Neutrophil (primary cell): ENCODE results near the gene CMTM2.

ENCODE experiments used
- H3K27ac ChIP-seq: fragments of 200-600 bp; sonication (generic); 2 replicates; pipeline ENCODE4 v1.5.1; 2016; ENCODE audit warnings: mild to moderate bottlenecking, moderate library complexity
- H3K27me3 ChIP-seq: fragments of 200-600 bp; sonication (generic); 2 replicates; pipeline ENCODE4 v1.6.0; 2016; ENCODE audit warnings: mild to moderate bottlenecking
- H3K36me3 ChIP-seq: fragments of 200-600 bp; sonication (generic); 2 replicates; pipeline ENCODE4 v1.5.1; 2017
- H3K4me1 ChIP-seq, 2 experiments: fragments of 200-600 bp in 1 of 2; sonication (generic) in 1 of 2; 1 replicate in 1 of 2; 2 replicates in 1 of 2; pipeline versions ENCODE4 v1.5.1 to v1.6.1; 2013 to 2016; ENCODE audit warnings: low read depth in 1 of 2, low read length in 1 of 2, mild to moderate bottlenecking in 1 of 2, moderate library complexity in 1 of 2; ENCODE audit not compliant: control insufficient read depth in 1 of 2, insufficient read depth in 1 of 2
- H3K4me3 ChIP-seq, 2 experiments: fragments of 200-600 bp in 1 of 2; sonication (generic) in 1 of 2; 1 replicate in 1 of 2; 2 replicates in 1 of 2; pipeline ENCODE4 v1.5.1; 2013 to 2016; ENCODE audit warnings: low read depth in 1 of 2, low read length in 1 of 2, mild to moderate bottlenecking in 1 of 2, moderate library complexity in 1 of 2
- H3K9me3 ChIP-seq: fragments of 200-600 bp; sonication (generic); 2 replicates; pipeline ENCODE4 v1.5.1; 2016
- TF ChIP-seq, protein P1 (sequence below): fragments of 200-600 bp; sonication (generic); IDR thresholded peaks from 2 replicates; pipeline ENCODE4 v1.5.1; 2016; ENCODE audit warnings: antibody characterized with exemption

The CMTM2 gene

DNA sequence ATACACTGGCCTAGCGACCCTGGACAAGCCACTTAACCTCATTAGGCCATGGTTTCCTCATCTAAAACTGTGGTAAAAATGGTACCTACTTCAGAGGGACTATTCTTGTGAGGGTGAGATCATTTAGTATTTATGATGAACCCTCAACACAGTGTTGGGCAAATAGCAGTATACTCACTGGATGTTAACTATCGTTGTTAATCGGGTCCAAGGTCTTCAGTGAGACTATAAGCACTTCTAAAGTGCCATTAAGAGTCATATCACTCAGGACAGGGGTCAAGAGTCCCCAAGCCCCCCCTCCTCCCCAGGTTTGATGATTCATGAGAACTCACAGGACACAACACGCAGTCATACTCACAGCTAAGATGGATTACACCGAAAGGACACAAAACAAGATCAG, 40.4 kb upstream of the CMTM2 start:
- Histone ChIP-seq H3K27ac (peak overlapping the region; percentile 74), H3K27me3 (no peaks in the 10 kb centered on the region), H3K36me3 (peaks cover 7% of the 10 kb centered on the region), H3K4me3 (no peak overlapping the region), H3K9me3 (no peaks in the 10 kb centered on the region), H3K4me1 (peaks cover 23 to 28% of the 10 kb centered on the region in 2 experiments)
- TF ChIP-seq, protein P1, sequence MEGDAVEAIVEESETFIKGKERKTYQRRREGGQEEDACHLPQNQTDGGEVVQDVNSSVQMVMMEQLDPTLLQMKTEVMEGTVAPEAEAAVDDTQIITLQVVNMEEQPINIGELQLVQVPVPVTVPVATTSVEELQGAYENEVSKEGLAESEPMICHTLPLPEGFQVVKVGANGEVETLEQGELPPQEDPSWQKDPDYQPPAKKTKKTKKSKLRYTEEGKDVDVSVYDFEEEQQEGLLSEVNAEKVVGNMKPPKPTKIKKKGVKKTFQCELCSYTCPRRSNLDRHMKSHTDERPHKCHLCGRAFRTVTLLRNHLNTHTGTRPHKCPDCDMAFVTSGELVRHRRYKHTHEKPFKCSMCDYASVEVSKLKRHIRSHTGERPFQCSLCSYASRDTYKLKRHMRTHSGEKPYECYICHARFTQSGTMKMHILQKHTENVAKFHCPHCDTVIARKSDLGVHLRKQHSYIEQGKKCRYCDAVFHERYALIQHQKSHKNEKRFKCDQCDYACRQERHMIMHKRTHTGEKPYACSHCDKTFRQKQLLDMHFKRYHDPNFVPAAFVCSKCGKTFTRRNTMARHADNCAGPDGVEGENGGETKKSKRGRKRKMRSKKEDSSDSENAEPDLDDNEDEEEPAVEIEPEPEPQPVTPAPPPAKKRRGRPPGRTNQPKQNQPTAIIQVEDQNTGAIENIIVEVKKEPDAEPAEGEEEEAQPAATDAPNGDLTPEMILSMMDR: no peak

DNA sequence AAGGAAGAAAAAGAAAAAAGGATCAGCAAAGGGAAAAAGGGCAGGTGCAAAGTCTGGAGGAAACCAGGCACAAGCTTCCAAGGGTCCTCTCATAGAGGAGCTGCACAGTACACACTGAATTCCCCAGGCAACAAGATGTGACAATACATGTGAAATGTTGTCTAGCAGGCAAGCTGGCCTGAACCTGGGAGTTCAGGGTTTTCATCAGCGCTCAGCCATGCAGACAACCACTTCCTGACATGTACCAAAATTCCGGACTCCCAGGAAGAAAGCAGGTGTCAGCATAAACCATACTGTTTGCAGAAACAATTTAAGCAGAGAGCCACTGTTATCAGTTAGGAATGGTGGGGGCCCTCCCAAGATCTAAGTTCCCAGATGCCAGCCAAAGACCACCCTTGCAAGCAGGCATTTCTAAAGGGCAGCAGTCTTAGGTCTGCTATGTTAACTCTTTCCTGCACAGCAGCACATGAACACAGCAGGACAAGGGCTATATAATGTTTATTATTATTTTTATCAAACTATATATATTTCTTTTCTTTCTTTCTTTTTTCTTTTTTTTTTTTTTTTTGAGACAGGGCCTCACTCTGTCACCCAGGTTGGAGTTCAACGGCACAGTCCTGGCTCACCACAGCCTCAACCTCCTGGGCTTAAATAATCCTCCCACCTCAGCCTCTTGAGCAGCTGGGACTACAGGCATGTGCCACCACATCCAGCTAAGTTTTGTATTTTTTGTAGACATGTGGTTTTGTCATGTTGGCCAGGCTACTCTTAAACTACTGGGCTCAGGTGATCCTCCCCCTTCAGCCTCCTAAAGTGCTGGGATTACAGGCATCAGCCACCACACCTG, 39.4 kb upstream of the CMTM2 start:
- TF ChIP-seq, protein P1: no peak
- Histone ChIP-seq H3K36me3 (peaks cover 7% of the 10 kb centered on the region), H3K9me3 (no peaks in the 10 kb centered on the region), H3K4me3 (no peak overlapping the region), H3K27me3 (no peaks in the 10 kb centered on the region), H3K27ac (peak overlapping the region; percentile 74), H3K4me1 (peaks cover 31 to 37% of the 10 kb centered on the region in 2 experiments)

DNA sequence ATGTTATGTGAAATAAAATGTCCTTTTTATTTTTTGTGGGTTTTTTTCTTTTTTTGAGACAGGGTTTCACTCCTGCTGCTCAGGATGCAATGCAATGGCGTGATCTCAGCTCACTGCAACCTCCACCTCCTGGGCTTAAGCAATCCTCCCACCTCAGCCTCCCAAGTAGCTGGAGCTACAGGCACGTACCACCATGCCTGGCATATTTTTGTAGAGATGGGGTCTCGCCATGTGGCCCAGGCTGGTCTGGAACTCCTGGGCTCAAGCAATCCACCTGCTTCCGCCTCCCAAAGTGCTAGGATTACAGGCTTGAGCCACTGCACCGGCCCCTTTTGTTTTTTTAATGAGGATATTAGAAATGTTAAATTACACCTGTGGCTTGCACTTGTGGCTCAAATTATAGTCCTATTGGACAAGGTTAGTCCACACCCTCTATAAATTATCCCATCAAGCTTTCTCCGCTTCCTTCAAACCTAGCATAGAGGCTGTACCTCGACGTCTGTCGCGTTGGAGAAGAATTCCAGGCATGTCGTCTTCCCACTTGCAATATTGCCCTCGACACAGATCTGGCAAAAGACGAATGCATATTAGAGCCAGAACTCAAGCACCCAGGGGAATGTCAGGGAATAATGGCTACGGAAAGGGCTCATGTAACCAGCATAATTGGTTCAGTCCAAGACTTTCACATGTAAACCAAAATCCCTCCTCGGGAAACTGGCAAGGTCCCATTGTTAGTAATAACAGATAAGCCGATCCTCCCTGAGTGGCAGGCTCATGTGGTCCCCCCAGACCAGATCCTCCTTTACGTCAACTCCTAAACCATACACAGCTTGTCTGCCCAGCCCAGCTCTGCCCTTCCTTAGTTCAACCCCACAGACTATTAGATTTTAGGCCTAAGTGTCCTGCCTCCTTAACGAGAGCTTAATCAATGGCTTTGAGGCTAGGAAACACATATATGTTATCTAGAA, 37.6 kb upstream of the CMTM2 start:
- Histone ChIP-seq H3K4me1 (peaks cover 31 to 37% of the 10 kb centered on the region in 2 experiments), H3K27ac (no peak overlapping the region), H3K27me3 (no peaks in the 10 kb centered on the region), H3K4me3 (no peak overlapping the region), H3K36me3 (peaks cover 7% of the 10 kb centered on the region), H3K9me3 (no peaks in the 10 kb centered on the region)
- TF ChIP-seq, protein P1: no peak

DNA sequence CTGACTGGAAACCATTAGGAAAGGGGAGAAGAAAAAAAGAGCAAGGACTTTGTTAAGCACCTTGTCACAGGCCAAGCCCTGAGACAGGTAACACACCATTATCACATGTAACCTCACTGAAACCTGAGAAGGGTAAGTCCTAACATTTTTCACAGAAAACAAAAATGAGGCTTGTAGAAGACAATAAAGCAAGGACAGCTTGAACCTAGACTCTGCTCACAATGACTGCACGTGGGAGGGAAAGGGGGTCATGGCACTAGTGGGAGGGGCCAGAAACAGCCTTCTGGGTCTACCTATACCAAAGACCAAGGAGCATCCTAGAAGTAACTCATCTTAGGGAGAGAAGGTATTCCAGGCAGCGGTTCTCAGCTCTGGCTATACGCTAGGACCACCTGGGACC, 36.9 kb upstream of the CMTM2 start:
- H3K27ac ChIP-seq: no peak overlapping the region
- no peaks in the 10 kb centered on the region for H3K27me3 ChIP-seq
- H3K36me3 ChIP-seq: peaks cover 2% of the 10 kb centered on the region
- H3K4me1 ChIP-seq: peaks cover 32 to 44% of the 10 kb centered on the region in 2 experiments
- H3K4me3 ChIP-seq: no peak overlapping the region
- H3K9me3 ChIP-seq: no peaks in the 10 kb centered on the region
- TF ChIP-seq, protein P1: no peak

DNA sequence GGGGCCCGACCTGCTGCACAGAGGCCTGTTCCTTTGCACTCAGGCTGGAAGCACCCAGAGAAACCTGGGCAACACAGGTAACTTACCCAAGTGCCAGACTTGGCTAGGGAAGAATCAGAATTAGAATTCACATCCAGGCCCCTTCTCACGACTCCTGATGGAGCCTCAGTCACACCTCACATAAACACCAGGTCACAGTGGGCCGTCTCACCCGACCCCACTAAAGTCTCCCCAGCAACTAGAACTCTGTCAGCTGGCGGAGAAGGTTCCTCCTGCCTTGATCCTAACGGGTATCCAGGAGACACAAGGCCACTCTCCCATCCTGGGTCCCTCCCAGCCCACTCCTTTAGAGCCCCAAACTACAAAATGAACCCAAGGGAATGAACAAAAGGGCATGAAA, 35.7 kb upstream of the CMTM2 start:
- TF ChIP-seq, protein P1: no peak
- Histone ChIP-seq H3K27ac (peak overlapping the region; percentile 64), H3K27me3 (no peaks in the 10 kb centered on the region), H3K9me3 (no peaks in the 10 kb centered on the region), H3K4me3 (no peak overlapping the region), H3K4me1 (peaks cover 43 to 52% of the 10 kb centered on the region in 2 experiments), H3K36me3 (no peaks in the 10 kb centered on the region)
